GDM1 (cell line): ENCODE data around the gene ISYNA1.
A peak's percentile ranks its signal among the peaks of the same experiment; 100 is the strongest.

ENCODE experiments used
- DNase-seq: peaks from one replicate; lab custom pipeline; 2025; lab: John Stamatoyannopoulos, UW

Gene ISYNA1

GRCh38 chr19:18392417-18392816 lies 45.5 kb downstream of the ISYNA1 start:
- DNase-seq = peak; percentile 63

DNA sequence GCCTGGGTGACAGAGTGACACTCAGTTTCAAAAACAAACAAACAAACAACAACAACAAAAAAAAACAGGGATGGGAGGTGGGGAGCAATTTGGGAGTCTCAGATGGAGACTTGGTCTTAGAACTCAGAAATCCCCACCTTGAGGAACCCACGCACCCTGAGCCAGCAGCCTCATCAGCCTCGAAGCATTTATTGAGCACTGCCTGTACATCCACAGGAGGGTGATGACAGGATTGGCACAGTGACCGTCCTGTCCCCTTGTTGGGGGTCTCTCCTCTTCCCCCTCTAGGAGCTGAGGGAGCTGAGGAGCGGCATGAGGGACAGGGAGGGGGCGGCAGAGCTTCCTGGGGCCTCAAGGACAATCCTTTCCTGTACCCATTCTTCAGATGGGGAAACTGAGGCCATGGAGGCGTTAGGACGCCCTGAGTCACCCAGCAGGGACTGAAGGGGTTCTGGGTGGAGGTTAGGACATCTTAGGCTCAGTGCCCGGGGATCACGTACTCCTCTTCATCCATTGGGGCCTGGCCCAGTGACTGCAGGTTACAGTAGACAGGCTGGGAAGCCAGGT lies 46.3 kb downstream of the ISYNA1 start:
- DNase-seq = no peak

DNA sequence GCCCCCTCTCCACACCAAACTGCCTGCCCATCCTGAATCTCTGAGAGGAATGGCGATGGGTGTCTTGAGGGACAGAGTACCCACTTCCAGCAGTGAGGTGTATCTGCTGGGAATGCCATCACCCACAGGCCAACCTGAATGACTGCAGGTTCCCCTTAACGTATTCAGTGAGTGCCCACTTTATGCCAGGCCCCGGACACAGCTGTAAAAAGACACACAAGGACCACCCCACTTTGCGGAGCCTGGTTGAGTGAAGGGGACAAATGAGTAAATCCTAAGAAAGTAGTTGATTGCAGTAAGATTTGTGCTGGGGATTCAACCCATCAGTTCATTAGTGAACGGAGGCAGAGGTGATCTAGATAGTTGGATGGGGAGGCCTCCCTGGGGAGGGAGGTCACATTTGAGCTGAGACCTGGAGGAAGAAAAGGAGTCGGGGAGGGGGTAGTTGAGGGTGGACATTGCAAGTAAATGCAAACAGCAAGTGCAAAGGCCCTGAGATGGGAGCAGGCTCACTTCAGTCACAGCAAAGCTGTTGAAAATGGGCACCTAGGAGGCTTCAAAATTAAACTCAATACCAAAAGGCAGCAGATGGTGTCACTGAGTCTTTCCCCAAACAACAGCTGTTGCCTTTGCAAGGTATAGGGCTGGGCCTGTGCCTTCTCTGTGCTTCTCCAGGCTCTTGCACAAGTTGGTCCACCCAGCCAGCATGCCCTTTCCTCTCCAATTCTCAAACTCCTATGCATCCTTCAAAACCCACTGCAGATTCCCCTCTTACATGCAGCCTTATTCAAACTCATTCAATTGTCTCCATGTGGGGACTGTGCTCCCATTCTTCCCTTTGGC lies 47.6 kb downstream of the ISYNA1 start:
- no peak for DNase-seq

DNA sequence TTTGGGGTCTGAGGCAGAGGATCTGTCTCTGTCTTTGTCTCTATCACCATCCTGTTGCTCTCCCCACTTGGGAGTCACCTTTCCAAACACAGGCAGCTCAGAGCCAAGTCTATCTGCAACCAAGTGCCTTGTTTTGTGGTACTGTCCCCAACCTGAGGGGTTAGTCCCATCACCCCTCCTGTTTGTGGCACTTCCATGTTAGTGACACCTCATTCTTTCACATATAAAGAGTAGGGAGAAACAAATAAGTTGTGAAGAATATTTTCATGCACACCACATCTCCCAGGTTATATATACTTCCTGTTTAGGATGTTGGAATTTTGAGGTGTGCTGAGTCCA lies 48.2 kb downstream of the ISYNA1 start:
- DNase-seq = no peak

GRCh38 chr19:18388960-18389725 lies 48.8 kb downstream of the ISYNA1 start:
- no peak for DNase-seq

DNA sequence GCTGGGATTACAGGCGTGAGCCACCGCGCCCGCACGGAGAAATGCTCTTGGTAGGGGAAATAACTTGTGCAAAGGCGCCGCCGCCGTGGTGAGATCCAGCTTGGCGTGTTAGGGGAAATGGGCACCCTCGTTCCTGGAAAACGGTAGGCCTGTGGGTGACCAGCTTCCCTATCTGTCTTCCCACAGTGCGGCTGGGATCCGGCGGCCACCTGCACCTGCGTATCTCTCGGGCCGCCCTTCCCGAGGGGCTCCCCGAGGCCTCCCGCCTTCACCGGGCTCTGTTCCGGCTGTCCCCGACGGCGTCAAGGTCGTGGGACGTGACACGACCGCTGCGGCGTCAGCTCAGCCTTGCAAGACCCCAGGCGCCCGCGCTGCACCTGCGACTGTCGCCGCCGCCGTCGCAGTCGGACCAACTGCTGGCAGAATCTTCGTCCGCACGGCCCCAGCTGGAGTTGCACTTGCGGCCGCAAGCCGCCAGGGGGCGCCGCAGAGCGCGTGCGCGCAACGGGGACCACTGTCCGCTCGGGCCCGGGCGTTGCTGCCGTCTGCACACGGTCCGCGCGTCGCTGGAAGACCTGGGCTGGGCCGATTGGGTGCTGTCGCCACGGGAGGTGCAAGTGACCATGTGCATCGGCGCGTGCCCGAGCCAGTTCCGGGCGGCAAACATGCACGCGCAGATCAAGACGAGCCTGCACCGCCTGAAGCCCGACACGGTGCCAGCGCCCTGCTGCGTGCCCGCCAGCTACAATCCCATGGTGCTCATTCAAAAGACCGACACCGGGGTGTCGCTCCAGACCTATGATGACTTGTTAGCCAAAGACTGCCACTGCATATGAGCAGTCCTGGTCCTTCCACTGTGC lies 49.6 kb downstream of the ISYNA1 start:
- peak; percentile 35 for DNase-seq

GRCh38 chr19:18386543-18387271 lies 51.2 kb downstream of the ISYNA1 start:
- DNase-seq = no peak

- DNase-seq = no peak
Measured at GRCh38 chr19:18385675-18386542, 52.0 kb downstream of the ISYNA1 start, which contains the start of gene GDF15. TSS of gene GDF15 (plus strand) at chr19:18386158. CDS start at chr19:18386190, 32 bp downstream.

DNA sequence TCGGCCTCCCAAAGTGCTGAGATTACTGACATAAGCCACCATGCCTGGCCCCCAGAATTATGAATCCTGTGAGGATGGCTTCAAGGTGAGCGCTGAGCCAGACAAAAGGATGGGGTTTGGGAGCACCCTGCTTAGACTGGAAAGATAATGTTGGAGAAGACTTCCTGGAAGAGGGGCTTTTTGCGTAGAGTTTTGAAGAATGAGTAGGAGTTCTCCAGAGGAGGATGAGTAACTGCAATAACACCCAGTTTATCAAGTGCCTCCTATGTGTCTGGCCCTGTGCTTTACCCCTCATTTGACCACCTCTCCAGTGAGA lies 52.6 kb downstream of the ISYNA1 start:
- no peak for DNase-seq

- DNase-seq = no peak
Measured at GRCh38 chr19:18384775-18385174, 53.2 kb downstream of the ISYNA1 start.
